HG03442 (cell line): ENCODE data around the gene NAIF1.
"Not testable (repeated sequence)": the region's sequence is repeated elsewhere in the genome, so short reads cannot be mapped to it uniquely, and the experiment has no call there.

Experiments
- ATAC-seq: cut with Tn5 transposase; IDR thresholded peaks from one replicate; pipeline ENCODE4 v1.9.1; 2021; ENCODE audit warnings: mild to moderate bottlenecking, moderate library complexity; ENCODE audit not compliant: unreplicated experiment

NAIF1 gene

DNA sequence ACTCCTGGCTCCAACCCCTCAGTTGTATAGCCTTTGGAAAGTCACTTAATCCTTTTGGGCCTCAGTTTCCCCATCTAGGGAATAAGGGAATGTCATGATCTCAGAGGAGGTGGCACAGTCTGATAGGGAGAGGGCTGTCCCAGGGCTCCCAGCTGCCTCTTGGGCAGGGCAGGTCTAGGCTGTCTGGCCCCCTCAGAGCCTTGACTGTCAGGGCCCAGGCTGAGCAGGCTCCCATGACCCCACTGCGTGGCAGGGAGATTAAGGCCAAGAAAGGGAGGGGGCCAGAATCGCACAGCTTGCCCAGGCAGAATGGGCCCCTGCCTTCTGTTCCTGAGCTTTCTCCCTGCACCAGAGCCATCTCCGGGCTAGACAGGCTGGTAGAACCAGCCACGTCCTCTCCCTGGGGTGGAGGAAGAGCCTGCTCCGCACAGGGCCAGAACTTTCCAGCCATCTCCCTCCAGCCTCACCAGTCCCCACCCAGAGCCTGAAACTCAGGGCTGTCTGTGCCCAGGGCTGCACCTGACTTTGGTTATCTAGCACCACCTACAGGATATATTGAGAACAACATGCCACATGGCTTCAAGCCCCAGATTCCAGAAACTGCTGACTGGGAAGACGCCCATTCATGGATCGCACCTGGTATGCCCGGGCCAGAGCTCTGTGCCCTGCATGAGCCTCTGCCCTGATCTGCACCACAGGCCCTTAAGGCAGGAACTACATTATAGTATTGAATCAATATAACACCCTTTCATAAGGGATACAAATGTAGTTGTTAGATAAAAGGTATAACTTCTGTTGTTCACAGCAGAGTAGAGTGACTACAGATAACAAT is 32.1 kb downstream of the NAIF1 start:
- ATAC-seq = no peak

DNA sequence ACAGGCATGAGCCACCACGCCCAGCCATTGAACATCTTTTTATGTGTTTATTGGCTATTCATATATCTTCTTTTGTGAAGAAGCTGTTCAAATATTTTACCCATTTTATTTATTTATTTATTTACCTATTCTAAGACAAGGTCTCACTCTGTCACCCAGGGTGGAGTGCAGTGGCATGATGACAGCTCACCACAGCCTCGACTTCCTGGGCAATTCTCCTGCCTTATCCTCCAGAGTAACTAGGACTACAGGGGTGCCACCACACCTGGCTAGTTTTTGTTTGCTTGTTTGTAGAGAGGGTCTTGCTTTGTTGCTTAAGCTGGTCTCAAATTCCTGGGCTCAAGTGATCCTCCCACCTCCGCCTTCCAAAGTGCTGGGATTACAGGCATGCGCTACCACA is 33.5 kb downstream of the NAIF1 start:
- ATAC-seq = no peak

DNA sequence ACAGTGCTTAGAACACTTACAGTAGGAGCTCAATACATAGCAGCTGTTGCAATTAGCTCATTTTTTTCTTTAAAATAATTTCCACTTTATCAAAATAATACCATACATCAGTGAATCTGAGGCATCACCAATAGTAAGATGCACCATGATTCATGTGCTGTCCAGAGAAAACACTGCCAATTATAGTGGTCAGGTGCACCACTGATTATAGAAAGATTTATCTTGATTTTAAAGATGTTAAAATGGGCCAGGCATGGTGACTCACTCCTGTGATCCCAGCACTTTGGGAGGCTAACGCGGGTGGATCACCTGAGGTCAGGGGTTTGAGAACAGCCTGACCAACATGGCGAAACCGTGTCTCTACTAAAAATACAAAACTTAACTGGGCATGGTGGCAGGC is 39.4 kb downstream of the NAIF1 start:
- no peak for ATAC-seq

DNA sequence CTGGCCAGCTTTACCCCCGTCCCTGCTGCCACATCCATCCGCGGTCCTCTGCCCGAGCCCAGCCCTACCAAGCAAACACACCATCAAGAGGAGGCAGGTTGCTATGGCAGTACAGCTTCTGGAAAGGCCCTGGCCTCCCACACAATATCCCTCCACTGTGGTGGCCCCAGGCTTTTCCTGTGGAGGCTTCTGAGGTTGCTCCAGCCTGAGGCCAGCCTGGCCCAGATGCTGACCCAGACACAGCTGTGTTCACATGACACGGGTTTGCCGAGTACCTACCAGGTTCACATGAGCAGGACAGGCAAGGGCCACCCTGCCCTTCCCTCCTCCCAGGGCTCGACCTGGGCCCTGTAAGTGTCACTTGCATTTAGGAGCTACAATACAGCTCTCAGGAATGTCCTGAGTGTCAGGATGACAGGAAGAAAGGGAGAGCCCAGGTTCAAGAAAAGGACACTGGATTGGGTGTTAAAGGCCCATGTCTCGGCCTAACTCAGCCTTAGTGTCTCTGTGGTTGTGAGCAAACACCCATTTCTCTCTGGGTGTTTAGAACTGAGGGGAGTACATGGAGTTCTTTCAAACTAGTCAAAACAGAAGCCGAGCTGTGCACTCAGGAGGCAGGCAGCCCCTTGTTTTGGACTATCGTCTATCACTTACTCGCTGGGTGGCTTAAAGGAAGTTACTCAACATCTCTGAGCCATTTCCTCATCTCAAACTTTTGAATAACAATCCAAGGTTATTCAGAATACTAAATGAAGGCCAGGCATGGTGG is 40.2 kb downstream of the NAIF1 start:
- ATAC-seq = peak; percentile 28

DNA sequence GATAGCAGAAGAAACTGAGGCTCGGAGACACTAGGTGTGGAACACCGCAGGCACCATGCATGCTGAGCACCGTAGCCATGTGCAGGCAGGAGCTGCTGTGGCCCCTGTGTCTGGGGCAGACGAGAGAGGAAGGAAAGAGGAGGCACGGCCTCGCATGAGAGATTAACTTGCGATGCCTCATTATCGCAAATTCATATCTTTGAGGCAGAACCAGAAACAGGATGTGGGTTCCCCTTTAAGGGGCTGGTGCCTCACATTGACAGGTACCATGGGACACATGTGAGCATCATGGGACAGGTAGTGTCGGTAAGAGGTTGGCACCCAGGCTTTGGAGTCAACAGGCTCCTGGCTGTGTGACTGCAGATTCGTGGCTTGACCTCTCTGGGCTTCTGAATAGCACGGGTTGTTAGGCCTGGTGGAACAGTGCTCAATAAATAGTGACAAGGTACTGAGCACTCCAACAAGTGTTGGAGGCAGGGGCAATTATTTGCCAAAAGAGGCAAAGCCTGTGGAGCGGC is 40.8 kb downstream of the NAIF1 start:
- ATAC-seq = peak; percentile 32

DNA sequence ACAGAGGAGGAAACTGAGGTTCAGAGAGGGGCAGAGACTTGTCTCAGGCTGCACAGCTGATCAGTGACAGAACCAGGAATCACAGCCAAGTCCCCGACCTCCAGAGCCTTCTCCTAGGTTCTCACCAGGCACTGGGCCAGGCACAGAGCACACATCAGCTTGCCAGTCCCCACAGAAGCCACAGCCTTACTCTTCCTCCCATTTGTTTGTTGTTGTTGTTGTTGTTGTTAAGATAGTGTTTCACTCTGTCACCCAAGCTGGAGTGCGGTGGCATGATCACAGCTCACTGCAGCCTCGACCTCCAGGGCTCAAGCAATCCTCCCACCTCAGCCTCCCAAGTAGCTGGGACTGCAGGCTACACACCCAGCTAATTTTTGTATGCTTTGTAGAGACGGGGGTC is 41.4 kb downstream of the NAIF1 start:
- no peak for ATAC-seq

DNA sequence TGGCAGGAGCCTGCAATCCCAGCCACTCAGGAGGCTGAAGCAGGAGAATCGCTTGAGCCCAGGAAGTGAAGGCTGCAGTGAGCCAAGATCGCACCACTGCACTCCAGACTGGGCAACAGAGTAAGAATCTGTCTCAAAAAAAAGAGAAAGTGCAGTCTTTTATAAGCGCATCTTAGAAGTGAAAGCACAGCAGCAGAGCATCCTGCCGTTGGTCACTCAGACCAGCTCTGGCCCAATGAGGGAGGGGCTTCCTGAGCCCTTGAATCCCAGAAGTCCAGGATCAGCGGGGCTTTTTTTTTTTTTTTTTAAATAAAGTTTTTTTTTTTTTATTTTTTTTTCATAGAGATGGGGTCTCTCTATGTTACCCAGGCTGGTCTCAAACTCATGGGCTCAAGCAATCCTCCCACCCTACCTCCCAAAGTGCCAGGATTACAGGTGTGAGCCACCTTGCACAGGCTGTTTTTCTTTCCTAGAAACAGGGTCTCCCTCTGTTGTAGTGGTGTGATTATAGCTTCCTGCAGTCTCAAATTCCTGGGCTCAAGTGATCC is 42.3 kb downstream of the NAIF1 start:
- no peak for ATAC-seq

DNA sequence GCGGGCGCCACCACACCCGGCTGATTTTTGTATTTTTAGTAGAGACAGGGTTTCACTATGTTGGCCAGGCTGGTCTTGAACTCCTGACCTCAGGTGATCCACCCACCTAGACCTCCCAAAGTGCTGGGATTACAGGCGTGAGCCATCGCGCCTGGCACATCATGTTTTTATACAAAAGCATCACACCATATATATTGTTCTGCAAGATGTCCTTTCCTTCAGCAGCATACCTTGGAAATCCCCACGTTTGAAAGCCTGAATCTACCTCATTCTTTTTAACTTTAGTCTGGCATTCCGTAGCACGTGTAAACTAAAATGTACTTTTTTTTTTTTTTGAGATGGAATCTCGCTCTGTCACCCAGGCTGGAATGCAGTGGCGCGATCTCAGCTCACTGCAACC is 43.4 kb downstream of the NAIF1 start:
- ATAC-seq = not testable (repeated sequence)

DNA sequence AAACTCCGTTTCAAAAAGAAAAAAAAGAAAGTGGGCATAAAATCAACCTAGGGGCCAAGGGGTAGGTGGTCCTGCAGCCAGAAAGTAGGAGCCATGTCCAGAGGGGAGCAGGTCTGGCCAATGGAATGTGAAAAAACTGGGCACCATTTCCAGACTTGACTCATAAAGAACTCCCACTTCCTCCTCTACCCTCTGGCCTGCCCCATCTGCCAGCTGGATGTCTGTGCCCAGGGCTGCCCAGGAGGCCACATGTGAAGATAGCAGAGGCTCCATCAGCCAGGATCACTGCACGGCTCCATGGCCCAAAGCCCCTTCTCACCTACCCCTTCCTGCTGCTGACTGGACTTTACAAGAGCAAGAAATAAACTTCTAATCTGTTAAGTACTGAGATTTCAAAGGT is 44.2 kb downstream of the NAIF1 start:
- ATAC-seq = no peak

DNA sequence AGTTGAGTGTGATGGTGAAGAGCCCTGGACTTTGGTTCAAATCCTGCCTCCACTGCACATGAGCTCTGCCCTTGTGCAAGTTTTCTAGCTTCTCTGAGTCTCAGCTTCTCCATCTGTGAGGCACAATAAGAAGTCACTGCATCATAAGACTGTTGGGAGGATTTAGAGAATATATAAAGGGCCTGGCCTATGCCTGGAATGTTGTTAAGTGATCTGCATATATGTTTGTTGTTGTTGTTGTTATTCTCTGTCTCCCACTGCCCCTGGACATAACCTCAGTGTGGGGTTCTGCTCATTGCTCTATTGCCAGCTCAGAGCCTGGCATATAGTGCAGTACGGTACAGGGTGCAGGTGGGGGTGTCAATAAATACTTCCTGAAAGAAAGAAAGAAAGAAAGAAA is 46.0 kb downstream of the NAIF1 start:
- no peak for ATAC-seq

DNA sequence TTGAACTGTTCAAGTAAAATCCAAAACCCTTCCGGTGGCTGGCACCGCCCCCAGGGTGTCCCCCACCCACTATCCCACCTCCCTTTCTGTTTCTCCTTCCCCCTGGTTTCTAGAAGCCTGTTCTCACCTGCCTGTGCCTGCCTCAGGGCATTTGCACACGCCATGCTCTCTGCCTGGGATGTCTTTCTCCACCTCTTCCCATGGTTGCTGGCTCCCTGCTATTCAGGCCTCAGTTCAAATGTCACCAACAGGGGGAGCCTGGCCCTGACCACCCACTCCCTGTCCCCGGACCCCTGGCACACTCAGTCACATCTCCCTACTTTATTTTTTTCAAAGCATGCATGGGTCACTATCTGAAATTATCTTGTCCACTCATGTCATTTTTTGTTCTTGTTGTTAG is 46.4 kb downstream of the NAIF1 start:
- ATAC-seq = no peak

DNA sequence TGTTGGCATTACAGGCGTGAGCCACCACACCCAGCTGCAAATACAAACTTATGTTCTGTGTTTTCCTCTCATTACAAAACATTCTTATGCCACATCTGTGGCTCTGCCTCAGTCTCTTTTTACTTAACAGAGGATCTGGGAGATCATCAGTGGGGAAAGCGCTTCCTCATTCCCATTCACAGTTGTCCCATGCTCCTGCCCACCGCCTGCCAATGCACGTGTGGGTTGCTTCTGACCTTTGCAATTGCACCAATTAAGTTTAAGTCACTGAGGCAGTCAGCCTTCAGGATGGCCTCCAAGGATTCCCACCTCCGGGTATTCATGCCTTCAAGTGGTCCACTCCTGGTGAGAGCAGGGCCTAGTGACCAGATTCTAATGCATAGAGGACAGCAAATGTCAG is 51.4 kb downstream of the NAIF1 start:
- no peak for ATAC-seq
